Measurements from ENCODE around the gene TMED7. TPM values are rescaled to one million over a fixed set of nuclear protein-coding genes. Genes with fewer than 3 reads are reported as not detected.

TMED7 gene
- total and polyA plus RNA-seq, 4 experiments from 2014 or later: 32.1 to 49.5 (median 42.2) TPM

GRCh38 chr5:115568668-115569067 is 57.2 kb downstream of the TMED7 start:
- no peaks in the 10 kb centered on the region for H3K9me3 ChIP-seq (ENCODE audit: control insufficient read depth in 1 of 2, low read length in 2 of 2)
- H3K27me3 ChIP-seq (ENCODE audit: insufficient read depth, low read length): peaks cover 4% of the 10 kb centered on the region
- Mint-ChIP-seq H3K4me3 (no peak overlapping the region), H3K36me3 (no peaks in the 10 kb centered on the region), H3K4me1 (no peaks in the 10 kb centered on the region), H3K27me3 (peaks cover 4 to 5% of the 10 kb centered on the region in 2 donors), H3K9me3 (peaks cover 0 to 2% (median 0%) of the 10 kb centered on the region in 8 donors), H3K27ac (no peak overlapping the region)
- ChIA-PET POLR2A (ENCODE audit: partially characterized antibody) (no interaction called here), CTCF (ENCODE audit: partially characterized antibody) (interaction anchor here (1.4 to 14.3 kb wide), 2 partner anchors 13 to 256 kb away, joined by 3 to 417 read pairs; no protein-coding TSS in a partner anchor)
- DNase-seq: no peak
- intact Hi-C loops (cut with micrococcal nuclease): no loop called here
- H3K36me3 ChIP-seq (ENCODE audit: insufficient read depth, low read length): no peaks in the 10 kb centered on the region
- no peak overlapping the region for H3K27ac ChIP-seq (ENCODE audit: low read depth, low read length)
- no peaks in the 10 kb centered on the region for H3K4me1 ChIP-seq (ENCODE audit: insufficient read depth, low read length)
- H3K4me3 ChIP-seq (ENCODE audit: low read length in 2 of 2): no peak overlapping the region

GRCh38 chr5:115565233-115565632 is 60.6 kb downstream of the TMED7 start:
- CTCF ChIA-PET (ENCODE audit: partially characterized antibody): interaction anchor here (1.2 kb wide), 1 partner anchor 9 kb away, joined by 6 read pairs; no protein-coding TSS in a partner anchor
- no peak overlapping the region for H3K4me3 Mint-ChIP-seq
- POLR2A ChIA-PET (ENCODE audit: partially characterized antibody): no interaction called here

More at GRCh38 chr5:115565233-115565632, 60.6 kb downstream of the TMED7 start:
- H3K9me3 ChIP-seq (ENCODE audit: control insufficient read depth in 1 of 2, low read length in 2 of 2): no peaks in the 10 kb centered on the region
- H3K27ac ChIP-seq (ENCODE audit: low read depth, low read length): no peak overlapping the region
- no peak overlapping the region for H3K4me3 ChIP-seq (ENCODE audit: low read length in 2 of 2)
- no peaks in the 10 kb centered on the region for H3K27me3 ChIP-seq (ENCODE audit: insufficient read depth, low read length)
- H3K4me1 ChIP-seq (ENCODE audit: insufficient read depth, low read length): no peaks in the 10 kb centered on the region
- no peaks in the 10 kb centered on the region for H3K36me3 ChIP-seq (ENCODE audit: insufficient read depth, low read length)
- Mint-ChIP-seq H3K36me3 (no peaks in the 10 kb centered on the region), H3K27me3 (peaks cover 13% of the 10 kb centered on the region in 2 donors), H3K4me1 (no peaks in the 10 kb centered on the region), H3K9me3 (peaks cover 0 to 2% (median 0%) of the 10 kb centered on the region in 8 donors), H3K27ac (no peak overlapping the region)
- intact Hi-C loops (cut with micrococcal nuclease): no loop called here
- no peak for DNase-seq

Other genes starting within 250 kb of the TMED7 start
- gene FEM1C, start 81.3 kb downstream of the TMED7 start, total RNA-seq: 10 to 100 TPM; 17.4 to 19.7 TPM
- 1 to 10 TPM; 2.3 to 3.8 TPM for gene FEM1C, start 81.3 kb downstream of the TMED7 start, polyA plus RNA-seq
- gene TICAM2, start 23.6 kb downstream of the TMED7 start, total RNA-seq: 1 to 10 TPM; 1.3 to 1.6 TPM
- gene TICAM2, start 23.6 kb downstream of the TMED7 start, polyA plus RNA-seq: under 1 TPM in 1 of 2 donors, not detected in 1; 0.52 TPM
- 1 to 10 TPM; 1.1 to 1.4 TPM for gene CDO1, start 190.6 kb upstream of the TMED7 start, total RNA-seq
- not detected for gene CDO1, start 190.6 kb upstream of the TMED7 start, polyA plus RNA-seq
- 10 to 100 TPM; 84.7 to 85.9 TPM for gene ATG12, start 215.5 kb upstream of the TMED7 start, total RNA-seq
- 100 to 1,000 TPM in 1 of 2 donors, 10 to 100 TPM in 1; 98.5 to 133 TPM for gene ATG12, start 215.5 kb upstream of the TMED7 start, polyA plus RNA-seq
- 10 to 100 TPM; 44.5 to 46.3 TPM for gene AP3S1, start 215.9 kb upstream of the TMED7 start, total RNA-seq
- gene AP3S1, start 215.9 kb upstream of the TMED7 start, polyA plus RNA-seq: 10 to 100 TPM; 69.4 to 97.3 TPM